T-helper 2 cell (primary cell): ENCODE measurements around the gene PCDH9.
"Not testable (repeated sequence)": the region's sequence is repeated elsewhere in the genome, so short reads cannot be mapped to it uniquely, and the experiment has no call there.

ENCODE experiments used
- DNase-seq, 5 experiments: peaks; one replicate each; pipeline versions ENCODE4 v3.0.0 to v3.0.0-alpha.2; 2012 to 2022

The PCDH9 gene

DNA sequence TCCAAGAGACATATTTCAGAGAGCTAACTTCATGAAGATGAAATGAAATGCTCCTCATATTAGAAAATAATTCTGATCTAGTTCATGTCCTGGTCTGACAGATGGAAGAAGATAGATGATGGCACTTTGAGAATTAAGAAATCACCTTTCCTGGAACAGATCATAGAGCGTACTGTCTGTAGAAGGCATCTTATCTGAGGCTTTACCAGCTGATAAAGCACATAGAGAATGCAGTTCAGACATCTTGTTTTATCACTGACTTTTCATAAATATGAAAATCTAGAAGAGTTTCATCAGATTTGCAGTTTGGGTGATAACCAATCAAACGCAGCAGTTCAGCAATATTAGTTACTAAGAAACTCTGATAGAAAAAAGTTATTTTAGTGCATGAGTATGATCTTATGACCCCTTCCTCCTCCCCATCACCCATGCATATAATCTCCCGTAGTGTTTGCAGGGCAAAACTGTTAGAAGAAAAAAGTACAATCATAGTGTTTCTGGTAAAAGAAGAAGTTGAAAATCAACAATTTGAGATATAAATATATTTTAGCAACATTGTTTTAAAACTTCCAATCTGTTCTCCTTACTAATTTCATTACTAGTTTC, 585.2 kb downstream of the PCDH9 start:
- DNase-seq, result no peak

DNA sequence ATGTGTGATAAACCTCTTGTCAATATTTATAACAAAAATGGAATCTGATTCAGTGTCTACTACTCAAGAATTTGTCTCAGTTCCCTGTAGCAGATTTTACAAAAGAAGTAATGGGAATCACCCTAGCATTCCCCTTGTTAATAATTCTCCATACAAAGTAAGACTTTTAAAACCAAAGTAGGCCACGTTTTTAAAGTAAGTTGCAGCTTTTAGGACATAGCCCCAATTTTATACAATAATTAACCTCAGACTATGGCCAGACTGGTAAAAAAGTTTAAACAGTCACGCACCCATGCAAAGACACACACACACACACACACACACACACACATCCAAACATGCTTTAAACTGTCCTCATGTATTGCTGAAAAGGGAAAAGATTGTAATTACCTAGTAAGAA, 589.9 kb downstream of the PCDH9 start:
- no peak for DNase-seq

DNA sequence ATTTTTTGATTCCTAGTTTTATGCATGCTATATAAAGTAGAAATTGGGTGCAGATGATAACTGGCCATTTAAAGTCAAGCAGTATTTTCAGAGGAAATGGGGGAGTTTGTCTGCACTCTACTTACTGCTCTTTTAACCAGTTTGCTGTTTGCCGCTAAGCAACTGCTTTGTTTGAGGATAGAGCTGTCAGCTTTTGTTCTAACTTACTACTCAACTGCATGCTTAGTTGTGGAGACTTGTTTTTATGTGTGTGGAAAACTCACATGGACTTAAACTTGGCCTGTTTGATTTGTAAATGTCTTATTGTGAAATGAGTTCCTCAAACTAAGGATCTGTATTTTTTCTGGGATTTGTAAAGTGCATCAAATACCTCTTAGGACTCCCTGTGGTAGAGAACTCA, 591.1 kb downstream of the PCDH9 start:
- no peak for DNase-seq

DNA sequence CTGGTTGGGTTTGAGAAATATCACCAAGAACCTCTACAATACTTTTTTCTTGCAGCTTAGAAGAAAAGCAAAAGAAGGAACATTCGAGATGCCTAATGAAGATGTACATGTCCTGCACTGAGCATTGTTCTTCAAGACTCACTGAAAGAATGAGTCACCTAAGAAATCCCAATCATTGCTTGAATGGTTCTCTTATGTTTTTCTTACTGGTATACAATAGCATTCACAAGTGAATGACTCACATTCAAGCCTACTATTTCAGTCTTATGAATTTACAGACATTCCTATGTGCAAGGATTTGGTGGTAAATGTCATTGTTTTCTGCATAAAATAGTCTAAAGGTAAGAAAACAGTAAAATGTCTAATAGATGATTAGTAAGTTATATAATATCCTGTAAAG, 594.6 kb downstream of the PCDH9 start:
- no peak for DNase-seq

DNA sequence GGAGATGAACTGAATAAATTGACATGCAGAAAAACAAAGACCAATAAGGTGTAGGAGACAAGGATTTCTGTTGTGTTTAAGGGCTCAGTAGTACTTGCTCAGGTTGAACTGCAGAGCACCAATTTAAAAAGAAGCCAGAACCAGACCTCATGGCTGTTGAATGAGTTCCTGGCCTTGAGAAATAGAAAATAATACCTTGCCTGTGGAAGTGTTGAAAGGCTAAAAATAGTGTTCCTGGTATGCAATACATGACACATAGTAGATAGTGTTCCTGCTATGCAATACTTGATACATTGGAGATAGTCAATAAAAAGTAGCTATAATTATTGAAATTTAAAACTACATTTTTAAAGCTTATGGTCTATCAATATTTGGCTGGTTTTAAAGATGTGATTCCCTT, 595.8 kb downstream of the PCDH9 start:
- no peak for DNase-seq

DNA sequence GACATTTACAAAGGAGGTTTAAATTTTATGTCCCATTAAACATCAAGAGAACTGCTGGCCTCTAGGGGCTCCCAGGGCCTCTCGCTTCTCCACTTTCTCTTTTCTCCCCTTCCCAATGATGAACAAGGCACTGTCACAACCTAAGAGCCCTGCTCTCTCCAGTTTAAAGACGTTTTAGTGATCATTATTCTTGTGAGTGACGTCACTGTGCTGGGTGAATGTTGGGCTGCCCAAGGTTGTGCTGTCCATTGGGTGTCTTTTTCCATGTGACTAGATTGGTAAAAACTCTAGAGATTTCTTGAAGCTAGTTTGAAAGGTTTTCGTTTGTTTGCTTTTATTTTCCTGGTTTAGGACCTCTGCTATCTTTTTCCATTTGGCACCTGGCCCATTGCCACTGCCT, 602.6 kb downstream of the PCDH9 start:
- no peak for DNase-seq

DNA sequence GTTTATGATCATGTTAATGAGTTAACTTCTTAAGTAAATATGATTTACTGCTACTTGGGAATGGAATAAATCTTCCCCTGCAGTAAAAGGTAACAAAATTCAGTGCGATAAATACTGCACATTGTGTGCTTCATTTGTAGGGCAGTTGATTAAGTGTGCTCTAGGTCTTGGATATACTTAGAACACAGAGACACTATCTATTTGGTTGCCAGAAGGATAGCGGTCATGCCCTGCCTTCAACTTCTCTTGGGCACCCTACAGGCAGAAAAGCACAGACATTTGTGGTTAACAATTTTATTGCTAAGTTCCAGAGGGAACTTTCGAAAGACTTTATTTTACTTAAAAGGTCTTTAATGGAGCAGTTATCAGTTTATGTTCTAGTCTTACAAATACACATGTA, 605.8 kb downstream of the PCDH9 start:
- DNase-seq, result no peak

DNA sequence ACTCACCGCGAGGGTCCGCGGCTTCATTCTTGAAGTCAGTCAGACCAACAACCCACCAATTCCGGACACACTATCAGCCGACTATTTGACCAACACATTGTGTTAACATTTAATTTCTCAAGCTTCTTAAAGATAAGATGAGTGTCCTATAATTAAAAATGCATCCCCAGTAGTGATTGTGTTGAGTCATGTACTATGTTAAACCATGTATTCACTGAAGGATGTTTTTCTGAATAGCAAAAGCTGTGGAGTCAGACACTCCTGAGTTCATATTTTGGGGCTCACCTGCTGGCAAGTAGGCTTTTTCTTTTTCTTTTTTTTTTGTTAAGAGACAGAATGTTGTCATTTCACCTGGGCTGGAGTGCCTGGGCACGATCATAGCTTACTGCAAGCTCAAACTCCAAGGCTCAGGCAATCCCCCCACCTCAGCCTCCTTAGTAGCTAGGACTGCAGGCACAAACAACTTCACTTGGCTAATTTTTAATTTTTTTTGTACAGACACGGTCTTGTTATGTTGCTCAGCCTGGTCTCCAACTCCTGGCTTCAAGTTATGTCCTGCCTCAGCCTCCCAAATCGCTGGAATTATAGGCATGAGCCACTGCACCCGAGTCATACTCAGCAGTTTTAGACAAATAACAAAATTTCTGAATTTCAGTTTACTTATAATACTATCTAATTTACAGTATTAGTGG, 606.9 kb downstream of the PCDH9 start:
- no peak for DNase-seq

DNA sequence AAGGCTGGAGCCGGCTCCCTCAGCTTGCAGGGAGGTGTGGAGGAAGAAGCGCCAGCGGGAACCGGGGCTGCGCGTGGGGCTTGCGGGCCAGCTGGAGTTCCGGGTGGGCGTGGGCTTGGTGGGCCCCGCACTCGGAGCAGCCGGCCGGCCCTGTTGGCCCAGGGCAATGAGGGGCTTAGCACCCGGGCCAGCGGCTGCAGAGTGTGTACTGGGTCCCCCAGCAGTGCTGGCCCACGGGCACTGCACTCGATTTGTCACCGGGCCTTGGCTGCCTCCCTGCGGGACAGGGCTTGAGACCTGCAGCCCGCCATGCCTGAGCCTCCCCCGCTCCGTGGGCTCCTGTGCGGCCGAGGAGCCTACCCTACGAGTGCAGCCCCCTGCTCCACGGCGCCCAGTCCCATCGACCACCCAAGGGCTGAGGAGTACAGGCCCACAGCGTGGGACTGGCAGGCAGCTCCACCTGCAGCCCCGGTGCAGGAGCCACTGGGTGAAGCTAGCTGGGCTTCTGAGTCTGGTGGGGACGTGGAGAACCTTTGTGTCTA, 608.2 kb downstream of the PCDH9 start:
- not testable (repeated sequence) for DNase-seq

DNA sequence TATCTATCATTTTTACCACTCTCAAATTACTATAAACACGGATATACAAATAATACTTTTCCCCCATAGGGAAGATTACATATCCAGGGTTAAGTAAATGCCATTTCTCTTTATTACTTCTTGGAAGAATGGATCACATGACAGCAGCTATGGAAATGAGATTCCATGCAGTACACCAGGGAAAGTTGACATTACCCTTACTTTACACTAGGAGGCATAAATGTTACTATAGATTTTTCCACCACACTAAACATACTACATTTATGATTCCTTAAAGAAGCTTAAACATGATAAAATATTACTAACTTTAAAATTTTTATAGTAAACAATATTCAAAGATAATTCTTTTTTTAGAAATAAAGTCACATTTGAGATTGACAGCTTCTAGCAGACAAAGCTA, 611.4 kb downstream of the PCDH9 start:
- no peak for DNase-seq

DNA sequence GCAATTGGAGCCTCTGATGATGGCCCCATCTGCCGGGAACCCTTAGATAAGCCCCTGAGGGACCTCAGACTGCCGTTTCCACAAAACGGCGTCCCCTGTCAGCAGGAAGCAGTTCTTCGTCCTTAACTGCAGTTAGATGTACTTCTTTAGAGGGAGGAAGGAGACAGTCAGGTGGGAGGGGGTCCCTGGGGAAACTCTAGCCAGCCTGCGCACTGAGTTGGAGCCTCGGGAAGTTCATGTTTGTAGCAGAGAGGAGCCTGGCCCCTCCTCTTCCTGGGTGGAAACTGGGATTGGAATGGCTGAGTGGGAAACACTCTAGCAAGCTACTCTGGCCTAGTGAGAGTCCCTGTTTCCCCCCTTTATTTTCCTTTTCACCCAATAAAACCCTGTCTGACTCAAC, 612.4 kb downstream of the PCDH9 start:
- no peak for DNase-seq

DNA sequence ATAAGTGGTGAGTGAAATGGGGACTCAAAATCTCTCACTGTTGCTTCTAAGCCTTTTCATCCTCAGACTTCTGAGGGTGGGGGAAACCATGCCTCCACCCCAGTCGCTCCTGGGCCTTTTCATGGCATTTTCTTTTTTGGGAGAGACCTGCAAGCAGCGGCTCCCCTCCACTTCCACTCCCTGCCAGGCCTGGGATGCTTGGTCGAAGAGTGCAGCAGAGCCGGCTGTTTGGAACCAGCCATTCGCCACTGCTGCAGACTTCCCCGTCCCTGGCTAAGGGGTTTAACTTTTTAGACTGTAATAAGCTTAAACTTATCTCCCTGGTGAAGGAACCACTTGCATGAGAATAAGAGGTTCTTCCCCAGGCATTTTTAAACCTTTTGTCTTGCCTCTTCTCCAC, 617.2 kb downstream of the PCDH9 start:
- DNase-seq, result no peak

DNA sequence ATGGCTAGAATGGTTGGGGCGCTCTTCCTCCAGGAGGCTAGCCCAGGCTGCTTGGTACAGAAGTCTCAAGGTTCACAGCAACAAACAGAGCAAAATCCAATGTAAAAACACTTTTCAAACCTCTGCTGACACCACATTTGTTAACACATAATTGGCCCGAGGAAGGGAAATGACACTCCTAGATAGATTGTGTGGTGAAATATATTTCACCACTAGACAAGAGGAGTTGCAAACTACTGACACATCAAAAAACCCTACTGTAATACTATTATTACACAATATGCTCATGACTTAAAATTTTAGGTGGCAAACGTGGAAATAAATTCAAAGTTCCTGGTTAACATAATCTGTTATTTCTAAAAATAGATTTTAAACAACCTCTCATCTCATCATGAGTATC, 643.6 kb downstream of the PCDH9 start:
- DNase-seq, result no peak

DNA sequence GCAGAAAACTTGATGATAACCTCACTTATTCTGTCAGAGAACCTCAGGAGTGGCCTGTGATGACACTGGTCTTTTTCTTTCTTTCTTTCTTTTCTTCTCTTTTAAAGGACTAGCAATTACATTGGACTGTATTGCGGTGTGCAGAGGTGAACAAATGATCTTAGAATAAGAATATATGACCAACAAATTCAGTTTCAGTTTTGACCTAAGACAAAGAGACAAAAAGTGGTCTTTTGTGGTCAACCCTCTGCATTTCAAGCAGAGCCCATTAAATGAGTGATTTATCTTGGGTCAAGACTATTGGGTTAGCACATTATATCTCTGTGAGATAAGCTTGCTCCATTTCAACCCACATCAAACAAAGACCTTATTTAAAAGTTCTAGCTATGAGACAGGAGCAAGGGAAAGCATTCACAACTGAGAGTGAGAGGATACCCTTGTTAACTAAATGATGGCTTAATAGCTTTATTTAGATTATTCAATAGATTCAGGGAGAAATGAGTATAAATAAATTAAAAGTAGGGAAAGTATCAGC, 644.4 kb downstream of the PCDH9 start:
- DNase-seq, result no peak

DNA sequence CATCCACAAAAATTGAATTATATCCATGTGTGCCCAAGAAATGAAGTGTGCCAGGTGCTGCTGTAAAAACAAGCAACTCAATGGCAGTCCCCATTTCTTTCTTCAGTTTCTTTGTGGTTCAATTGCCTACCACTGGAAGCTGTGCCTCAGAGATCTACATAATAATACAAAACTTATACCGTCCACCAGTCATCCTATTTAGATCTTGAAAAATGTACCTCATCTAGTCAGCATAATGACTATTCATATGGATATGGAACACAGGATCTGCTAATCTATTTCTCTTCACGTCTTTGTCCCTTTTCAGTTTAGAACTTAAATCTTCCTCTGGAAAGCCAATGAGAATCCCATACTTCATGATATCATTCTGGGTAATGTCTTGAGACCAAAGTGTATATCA, 648.5 kb downstream of the PCDH9 start:
- no peak for DNase-seq

DNA sequence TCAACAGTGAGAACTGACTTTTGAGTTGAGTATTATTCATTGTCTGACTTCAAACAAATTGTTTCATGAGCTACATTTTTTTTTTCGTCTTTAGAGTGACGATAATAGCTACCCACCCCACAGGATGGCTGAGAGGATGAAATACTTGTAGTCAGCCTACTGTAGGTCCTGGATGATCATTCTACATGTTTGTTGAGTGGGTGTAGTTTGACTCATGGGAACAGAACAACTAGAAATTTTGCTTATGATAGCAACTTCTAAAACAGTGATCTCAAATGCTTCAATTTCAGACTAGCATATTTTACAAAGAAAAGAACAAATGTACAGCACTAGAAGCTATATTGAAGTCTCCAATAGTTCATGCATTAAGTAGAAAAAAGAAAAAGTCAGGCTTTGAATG, 651.8 kb downstream of the PCDH9 start:
- DNase-seq, result no peak

DNA sequence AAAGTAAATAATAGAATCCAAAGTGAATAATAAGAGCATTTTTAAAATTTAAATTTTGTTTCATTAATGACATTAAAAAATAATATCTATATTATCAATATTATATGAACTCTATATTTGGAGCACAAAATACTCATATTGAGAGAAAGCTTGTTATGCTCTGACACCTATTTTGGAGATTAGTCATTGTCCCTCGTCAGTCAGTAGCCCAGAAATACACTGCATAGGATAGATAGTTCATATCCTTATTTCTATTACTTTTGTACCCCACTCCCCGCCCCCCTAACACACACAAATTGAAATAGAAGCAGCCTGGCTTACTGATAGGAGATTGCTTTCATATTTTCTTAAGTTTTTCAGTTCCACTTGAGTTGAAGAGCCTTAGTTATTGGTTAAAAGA, 652.8 kb downstream of the PCDH9 start:
- DNase-seq, result no peak

DNA sequence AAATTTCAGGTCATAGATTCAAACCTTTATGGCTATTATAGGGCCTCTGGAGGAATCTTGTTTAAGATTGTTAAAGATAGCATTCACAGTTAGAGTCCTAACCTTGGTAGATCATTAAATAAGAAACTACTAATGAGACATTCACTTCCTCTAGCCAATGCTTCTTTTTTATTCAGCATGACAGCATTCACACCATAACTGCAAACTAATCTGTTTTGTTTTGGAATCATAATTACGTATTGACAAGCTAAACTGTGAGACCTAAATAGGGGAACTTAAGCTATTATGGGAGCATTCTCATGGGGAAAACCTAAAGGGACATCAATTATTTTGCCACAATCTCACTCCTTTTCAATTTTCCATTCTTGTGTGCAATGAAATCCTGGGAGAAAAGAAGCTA, 653.8 kb downstream of the PCDH9 start:
- no peak for DNase-seq

DNA sequence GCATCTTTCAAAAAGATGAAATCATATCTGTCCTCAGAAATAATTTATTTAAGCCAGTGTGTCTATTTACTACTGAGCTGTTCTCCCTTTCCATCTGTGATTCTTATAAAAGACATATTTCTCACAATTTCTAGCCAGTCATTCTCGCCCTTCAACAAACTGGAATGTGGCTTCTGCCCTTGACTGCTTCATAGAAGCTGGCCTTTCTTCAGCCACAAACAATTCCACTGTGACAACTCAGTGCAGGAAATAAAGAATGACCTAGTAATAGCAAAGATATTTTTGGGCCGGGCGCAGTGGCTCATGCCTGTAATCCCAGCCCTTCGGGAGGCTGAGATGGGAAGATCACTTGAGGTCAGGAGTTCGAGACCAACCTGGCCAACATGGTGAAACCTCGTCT, 655.5 kb downstream of the PCDH9 start:
- DNase-seq, result no peak

DNA sequence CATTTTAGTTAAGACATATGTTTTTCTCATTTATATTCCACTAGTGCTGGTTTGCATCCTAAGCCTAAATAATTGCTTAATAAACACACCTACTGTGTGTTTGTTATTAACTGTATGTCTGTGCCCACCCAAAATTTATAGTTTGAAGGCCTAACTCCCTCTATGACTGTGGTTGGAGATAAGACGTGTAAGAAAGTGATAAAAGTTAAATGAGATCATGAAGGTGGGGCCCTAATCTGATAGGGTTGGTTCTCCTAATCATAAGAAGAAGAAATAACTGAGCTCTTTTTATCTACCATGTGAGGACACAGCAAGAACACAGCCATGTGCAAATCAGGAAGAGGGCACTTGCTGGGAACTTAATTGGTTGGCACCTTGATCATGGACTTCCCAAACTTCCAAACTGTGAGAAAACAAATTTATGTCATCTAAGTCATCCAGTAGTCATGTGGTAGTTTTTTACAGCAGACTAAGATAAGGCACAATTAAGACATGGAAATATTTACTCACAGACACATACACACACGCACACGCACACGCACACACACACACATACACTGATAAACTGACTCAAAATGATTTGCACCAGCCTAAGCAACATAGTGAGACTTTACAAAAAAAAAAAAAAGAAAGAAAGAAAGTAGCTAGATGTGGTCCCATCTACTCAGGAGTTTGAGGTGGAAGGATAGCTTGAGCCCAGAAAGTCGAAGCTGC, 662.1 kb downstream of the PCDH9 start:
- DNase-seq, result no peak

DNA sequence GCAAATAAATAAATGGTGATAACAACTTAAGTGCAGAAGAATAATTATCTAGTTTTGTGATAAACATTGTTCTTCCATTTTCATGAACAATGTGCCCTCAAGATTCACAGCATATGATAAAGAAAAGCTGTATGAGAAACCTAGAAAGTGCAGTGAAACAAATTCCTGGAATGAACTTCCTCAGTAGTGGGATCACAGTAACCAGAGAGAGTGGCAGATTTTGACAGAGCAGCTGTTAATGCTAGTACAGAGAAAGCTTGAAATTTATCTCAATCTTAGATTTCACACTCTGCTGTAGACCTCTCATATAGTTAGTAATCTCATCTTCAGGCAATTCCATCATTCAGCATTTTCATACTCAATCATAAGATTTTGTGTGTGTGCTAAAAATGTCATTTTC, 664.9 kb downstream of the PCDH9 start:
- DNase-seq, result no peak

DNA sequence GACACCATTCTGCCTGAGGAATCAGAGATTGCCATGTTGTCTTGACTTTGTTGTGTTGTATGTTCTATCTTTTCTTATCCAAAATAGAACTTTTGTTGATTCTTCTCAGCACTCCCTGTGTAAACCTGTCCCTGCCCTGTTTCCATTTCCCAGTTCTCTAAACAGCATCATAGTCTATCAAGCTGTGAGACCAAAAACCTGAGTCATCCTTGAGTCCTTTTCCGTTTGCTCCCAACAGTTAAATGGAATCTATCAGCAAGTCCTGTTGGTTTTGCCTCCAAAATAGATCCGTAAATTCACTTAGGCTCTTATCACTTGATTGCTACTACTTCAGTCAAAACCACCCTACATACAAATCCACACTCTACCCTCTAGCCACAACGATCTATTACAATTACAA, 667.1 kb downstream of the PCDH9 start:
- DNase-seq, result no peak

DNA sequence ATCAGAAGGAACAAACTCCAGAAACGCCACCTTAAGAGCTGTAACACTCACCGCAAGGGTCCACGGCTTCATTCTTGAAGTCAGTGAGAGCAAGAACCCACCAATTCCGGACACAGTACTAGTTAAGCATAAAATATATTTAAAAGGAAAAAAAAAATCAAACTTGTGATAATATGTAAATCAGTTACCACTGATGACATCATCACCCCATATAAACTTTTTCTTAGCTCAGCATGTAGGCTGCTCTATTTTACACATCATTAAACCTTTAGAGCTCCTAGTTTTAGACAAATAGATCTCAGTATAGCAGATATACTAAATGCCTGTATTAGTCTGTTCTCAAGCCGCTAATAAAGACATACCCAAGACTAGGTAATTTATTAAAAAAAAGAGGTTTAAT, 668.1 kb downstream of the PCDH9 start:
- DNase-seq, result no peak

DNA sequence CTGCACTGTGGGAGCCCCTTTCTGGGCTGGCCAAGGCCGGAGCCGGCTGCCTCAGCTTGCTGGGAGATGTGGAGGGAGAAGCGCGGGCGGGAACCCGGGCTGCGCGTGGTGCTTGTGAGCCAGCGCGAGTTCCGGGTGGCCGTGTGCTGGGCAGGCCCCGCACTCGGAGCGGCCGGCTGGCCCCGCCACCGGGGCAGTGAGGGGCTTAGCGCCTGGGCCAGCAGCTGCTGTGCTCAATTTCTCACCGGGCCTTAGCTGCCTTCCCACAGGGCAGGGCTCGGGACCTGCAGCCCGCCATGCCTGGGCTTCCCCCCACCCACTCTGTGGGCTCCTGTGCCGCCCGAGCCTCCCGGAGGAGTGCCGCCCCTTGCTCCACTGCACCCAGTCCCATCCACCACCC, 669.1 kb downstream of the PCDH9 start:
- no peak for DNase-seq
